Measurements from ENCODE around the gene SLC39A1.

GRCh38 chr1:154006136-154006535 lies 42.8 kb upstream of the SLC39A1 start:
- TF ChIP-seq POLR2A (IDR thresholded peaks at IDR 0.05; ENCODE audit: low read depth, low read length) (no peak), POLR2AphosphoS5 (IDR thresholded peaks at IDR 0.05; ENCODE audit: low read depth, low read length) (no peak)

Measured in GM12891 (cell line).